Mesodermal cell (in vitro differentiated cells): ENCODE results near the gene ADCY9.
"Not testable (repeated sequence)": the region's sequence is repeated elsewhere in the genome, so short reads cannot be mapped to it uniquely, and the experiment has no call there.

Experiments
- H3K27ac ChIP-seq: 2 replicates; pipeline ENCODE4 v1.7.0; 2013; ENCODE audit warnings: mild to moderate bottlenecking, low read depth, low read length, moderate library complexity; ENCODE audit not compliant: severe bottlenecking
- H3K36me3 ChIP-seq: 2 replicates; pipeline ENCODE4 v1.7.1; 2013; ENCODE audit warnings: mild to moderate bottlenecking, low read length, moderate library complexity; ENCODE audit not compliant: control insufficient read depth, insufficient read depth
- H3K4me1 ChIP-seq: one replicate; pipeline ENCODE4 v1.7.1; 2013; ENCODE audit warnings: mild to moderate bottlenecking, low read length; ENCODE audit not compliant: insufficient read depth, control insufficient read depth, poor library complexity, severe bottlenecking
- H3K4me3 ChIP-seq: 2 replicates; pipeline ENCODE4 v1.7.0; 2013; ENCODE audit warnings: low read length, control low read depth, mild to moderate bottlenecking; ENCODE audit not compliant: insufficient read depth, poor library complexity, severe bottlenecking; ENCODE audit errors: extremely low read depth
- H3K9me3 ChIP-seq: 2 replicates; pipeline ENCODE4 v1.7.1; 2013; ENCODE audit warnings: mild to moderate bottlenecking, low read length, moderate library complexity; ENCODE audit not compliant: control insufficient read depth
- WGBS, 2 experiments: methylation state at CpG; one replicate each; pipeline ENCODE4 v1.1.5; 2013; ENCODE audit warnings: missing lambda C conversion rate in 2 of 2; ENCODE audit not compliant: insufficient coverage in 2 of 2; 5-methylcytosine and 5-hydroxymethylcytosine counted together

The ADCY9 gene

DNA sequence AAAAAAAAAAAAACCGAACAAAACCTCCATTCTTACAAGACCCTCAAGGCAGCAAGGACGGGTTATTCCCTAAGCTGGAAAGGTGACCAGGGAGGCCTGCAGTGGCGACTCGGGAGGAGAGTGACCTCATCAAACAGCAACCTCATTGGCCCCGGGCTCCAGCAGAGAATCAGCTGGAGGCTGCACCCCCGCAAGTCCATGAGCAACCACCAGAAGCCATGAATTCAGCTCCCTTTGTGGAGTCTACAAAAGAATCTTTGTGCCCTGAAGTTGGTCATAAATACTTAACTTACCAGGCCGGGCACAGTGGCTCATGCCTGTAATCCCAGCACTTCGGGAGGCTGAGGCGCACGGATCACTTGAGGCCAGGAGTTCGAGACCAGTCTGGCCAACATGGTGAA lies 154.8 kb downstream of the ADCY9 start:
- 60 to 71% methylated on average over 5 to 10 of the region's 11 CpGs for WGBS, 2 experiments
- Histone ChIP-seq H3K4me3 (no peak overlapping the region), H3K36me3 (peaks cover 8% of the 10 kb centered on the region), H3K9me3 (no peaks in the 10 kb centered on the region), H3K4me1 (peaks cover 10% of the 10 kb centered on the region), H3K27ac (no peak overlapping the region)

DNA sequence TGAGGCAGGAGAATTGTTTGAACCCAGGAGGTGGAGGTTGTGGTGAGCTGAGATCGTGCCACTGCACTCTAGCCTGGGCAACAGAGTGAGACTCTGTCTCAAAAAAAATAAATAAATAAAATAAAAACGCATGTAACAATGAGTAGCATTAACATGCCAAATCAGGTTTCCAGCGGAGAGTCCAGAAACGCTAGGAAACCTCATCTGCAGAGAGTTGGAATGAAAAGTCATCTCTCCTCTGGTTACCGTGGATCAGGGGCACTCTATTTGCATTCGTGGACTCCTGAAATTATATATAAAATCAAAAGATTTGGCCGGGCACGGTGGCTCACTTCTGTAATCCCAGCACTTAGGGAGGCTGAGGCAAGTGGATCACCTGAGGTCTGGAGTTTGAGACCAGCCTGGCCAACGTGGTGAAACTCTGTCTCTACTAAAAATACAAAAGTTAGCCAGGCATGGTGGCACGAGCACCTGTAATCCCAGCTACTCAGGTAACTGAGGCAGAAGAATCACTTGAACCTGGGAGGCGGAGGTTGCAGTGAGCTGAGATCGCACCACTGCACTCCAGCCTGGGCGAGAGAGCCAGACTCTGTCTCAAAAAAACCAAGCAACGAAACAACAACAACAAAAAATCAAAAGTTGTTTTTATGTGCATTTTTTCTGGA lies 156.2 kb downstream of the ADCY9 start:
- 85 to 91% methylated on average over 10 to 13 of the region's 14 CpGs for WGBS, 2 experiments
- not testable (repeated sequence) for H3K36me3 ChIP-seq, H3K9me3 ChIP-seq, H3K27ac ChIP-seq, H3K4me3 ChIP-seq
- peaks cover 10% of the 10 kb centered on the region for H3K4me1 ChIP-seq

DNA sequence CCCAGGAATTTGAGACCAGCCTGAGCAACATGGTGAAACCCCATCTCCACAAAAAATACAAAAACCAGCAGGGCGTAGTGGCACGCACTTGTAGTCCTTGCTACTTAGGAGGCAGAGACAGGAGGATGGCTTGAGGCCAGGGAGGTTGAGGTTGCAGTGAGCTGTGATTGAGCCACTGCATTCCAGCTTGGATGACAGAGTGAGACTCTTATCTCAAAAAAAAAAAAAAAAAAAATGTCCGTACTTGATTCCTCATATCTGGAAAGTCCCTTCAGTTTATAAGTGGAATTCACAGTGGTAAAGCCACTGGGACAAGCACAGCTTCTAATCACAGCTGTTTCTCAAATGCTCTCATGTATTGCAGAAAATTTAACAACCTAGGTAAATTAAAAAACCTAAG lies 157.1 kb downstream of the ADCY9 start:
- Histone ChIP-seq H3K27ac (no peak overlapping the region), H3K4me1 (peaks cover 10% of the 10 kb centered on the region), H3K36me3 (no peaks in the 10 kb centered on the region), H3K4me3 (no peak overlapping the region), H3K9me3 (no peaks in the 10 kb centered on the region)
- 86% methylated on average over 1 of the region's 3 CpGs; no CpG with 5 or more reads in 1 of the 2 experiments for WGBS, 2 experiments

DNA sequence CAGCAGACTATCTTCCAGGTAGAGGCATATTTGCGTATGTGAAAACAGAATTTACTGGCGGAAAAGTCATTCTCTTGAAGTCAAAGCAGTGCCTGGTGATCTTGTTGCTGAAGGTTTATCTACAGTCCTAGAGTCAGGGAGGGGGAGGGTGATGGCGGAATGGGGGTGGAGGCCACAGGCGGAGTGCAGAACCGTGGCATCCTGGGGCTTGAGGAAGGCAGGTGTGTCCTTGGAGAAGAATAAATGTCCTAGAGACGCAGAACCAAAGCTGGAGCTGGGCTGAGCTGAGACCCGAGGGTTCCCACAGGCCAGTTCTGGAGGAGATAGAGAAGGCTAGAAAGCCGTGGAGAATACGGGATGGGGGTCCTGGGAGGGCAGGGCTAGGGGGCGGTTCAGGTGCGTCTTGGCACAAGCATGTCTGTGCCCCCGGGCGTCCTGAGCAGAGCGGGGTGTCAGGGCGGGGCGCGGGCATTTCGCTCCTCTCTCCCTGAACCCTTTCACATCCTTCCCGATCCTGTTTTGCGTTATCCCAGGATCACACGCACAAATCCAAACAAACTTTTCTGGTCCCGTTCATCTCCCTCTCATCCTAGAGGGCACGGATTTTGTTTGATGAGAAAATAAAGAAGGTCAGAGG lies 158.8 kb downstream of the ADCY9 start:
- 84 to 91% methylated on average over 18 to 19 of the region's 23 CpGs for WGBS, 2 experiments
- Histone ChIP-seq H3K4me1 (peaks cover 2% of the 10 kb centered on the region), H3K27ac (no peak overlapping the region), H3K36me3 (no peaks in the 10 kb centered on the region), H3K4me3 (no peak overlapping the region), H3K9me3 (no peaks in the 10 kb centered on the region)

DNA sequence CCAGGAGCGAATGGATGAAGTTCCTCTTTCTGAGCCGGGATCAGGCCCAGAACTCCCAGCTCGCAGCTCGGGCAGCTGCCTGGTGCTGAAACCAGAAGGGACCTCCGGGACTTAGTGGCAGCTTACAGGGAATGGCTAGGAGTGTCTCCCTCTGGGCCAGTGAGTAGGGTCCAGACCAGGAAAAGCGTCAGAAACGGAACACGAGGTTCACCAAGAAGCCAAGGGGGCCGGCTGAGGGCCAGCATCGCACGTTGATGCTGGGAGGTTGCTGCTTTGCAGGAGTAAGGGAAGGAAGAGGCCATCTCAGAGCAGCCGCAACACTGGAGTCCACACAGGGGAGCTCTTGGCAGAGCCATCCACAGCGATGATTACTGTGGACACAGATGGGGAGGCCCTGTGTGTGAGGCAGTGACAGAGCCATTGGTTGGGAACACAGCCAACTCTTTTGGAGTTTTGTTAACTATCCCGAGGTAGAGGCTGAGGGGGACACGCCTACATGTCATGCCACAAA lies 161.8 kb downstream of the ADCY9 start:
- Histone ChIP-seq H3K36me3 (no peaks in the 10 kb centered on the region), H3K9me3 (no peaks in the 10 kb centered on the region), H3K4me1 (peaks cover under 1% of the 10 kb centered on the region), H3K4me3 (no peak overlapping the region), H3K27ac (no peak overlapping the region)
- WGBS, 2 experiments = 86 to 89% methylated on average over 15 of the region's 15 CpGs

DNA sequence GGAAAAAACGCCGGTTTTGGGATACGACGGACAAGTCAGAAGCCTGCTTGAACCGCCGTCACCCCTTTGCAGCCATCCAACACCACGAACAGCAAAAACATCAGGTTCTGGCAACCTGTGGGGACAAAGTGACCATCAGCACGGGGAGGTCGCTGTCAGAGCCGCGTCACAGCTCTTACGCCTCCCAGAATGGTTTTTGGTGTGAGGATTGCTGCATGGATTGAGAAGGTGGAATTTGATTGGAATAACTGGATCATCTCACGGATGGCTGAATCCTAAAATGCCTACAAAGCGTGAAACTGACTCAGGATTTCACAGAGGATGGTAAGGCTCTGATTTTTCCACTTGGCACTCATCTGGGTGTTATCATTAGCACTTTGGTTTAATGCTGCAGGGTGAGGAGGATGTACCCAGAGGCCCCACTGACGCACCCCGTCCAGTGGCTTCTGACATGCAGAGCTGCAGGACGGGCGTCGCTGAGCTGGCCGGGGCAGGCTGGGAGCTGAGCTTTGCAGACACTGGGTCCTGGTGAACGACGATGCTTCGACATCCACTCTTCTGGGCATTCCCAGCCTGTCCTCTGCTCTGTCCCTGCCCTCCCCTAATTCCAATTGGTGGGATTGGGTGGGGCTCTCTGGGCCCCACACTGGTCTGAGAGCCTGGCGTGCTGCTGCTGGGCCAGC lies 162.4 kb downstream of the ADCY9 start:
- H3K27ac ChIP-seq = no peak overlapping the region
- peaks cover 4% of the 10 kb centered on the region for H3K4me1 ChIP-seq
- no peaks in the 10 kb centered on the region for H3K36me3 ChIP-seq
- no peaks in the 10 kb centered on the region for H3K9me3 ChIP-seq
- WGBS, 2 experiments = 92 to 95% methylated on average over 15 to 24 of the region's 24 CpGs
- H3K4me3 ChIP-seq = no peak overlapping the region

DNA sequence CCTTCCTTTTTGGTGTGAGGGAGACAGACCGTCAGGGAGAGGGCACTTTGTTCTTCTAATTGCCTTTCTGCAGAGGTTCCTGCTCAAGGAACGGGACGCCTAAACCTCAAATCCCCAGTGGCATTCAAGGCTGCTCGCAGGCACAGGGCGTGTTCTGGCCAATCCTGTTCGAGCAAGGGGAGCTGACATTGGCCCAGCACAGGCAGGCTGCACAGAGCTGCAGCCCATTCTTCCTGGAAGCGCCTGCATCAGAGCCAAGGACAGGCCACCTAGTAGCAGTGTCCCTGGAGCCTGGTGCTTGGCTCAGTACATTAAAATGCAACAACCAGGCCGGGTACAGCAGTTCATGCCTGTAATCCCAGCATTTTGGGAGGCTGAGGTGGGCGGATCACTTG lies 163.5 kb downstream of the ADCY9 start:
- WGBS, 2 experiments = 68 to 76% methylated on average over 7 to 8 of the region's 9 CpGs
- H3K9me3 ChIP-seq = no peaks in the 10 kb centered on the region
- H3K4me1 ChIP-seq = peaks cover 4% of the 10 kb centered on the region
- no peak overlapping the region for H3K4me3 ChIP-seq
- H3K27ac ChIP-seq = no peak overlapping the region
- H3K36me3 ChIP-seq = no peaks in the 10 kb centered on the region

DNA sequence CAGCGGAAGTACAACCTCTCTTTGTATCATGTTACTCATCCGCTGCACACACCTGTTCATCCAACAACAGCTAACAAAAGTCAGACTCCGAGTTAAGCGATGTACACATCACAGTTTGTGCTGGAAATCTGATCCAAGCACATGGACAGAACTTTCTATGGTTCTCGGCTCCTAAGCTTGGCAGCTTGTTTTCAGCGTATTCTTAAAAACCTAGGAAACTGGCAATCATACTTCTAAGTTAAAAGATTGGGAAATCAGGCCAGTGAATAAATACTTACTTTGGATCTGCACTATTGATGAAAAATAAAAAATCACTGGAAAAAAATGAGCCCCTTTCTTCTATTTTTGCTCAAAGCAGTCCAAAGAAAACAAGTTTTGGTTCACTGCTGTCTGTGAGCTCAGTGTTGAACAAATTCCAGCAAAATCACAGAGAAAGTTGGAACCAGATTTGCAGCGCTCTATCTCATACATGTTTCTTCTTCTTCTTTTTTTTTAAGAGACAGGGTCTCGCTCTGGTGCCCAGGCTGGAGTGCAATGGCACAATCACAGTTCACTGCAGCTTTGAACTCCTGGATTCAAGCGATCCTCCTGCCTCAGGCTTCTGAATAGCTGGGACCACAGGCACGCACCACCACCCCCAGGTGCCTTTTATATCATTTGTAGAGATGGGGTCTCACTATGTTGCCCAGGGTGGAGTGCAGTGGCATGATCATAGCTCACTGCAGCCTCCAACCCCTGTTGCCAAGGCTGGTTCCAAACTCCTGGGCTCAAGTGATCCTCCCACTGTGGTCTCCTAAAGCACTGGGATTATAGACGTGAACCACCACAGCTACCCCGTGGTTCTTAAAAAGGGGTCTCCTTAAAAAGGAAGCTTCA lies 164.1 kb downstream of the ADCY9 start:
- H3K4me3 ChIP-seq = no peak overlapping the region
- no peaks in the 10 kb centered on the region for H3K36me3 ChIP-seq
- H3K27ac ChIP-seq = no peak overlapping the region
- no peaks in the 10 kb centered on the region for H3K9me3 ChIP-seq
- WGBS, 2 experiments = 92 to 93% methylated on average over 10 to 11 of the region's 12 CpGs
- H3K4me1 ChIP-seq = peaks cover 4% of the 10 kb centered on the region

DNA sequence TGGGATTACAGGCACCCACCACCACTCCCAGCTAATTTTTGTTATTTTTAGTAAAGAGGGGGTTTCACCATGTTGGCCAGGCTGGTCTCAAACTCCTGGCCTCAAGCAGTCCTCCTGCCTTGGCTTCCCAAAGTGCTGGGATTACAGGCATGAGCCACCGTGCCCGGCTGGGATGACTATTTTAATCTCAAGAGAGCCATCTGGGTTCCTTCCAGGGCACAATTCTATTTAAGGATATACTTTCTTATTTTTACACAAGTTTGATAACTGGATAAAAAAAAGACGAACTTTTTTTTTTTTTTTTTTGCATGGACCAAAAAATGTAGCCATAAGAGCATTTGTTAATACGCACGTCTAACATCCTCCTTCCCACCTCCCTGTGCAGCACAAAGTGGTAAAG lies 164.9 kb downstream of the ADCY9 start:
- not testable (repeated sequence) for H3K36me3 ChIP-seq, H3K27ac ChIP-seq, H3K4me3 ChIP-seq, H3K9me3 ChIP-seq, H3K4me1 ChIP-seq
- WGBS, 2 experiments = 85 to 100% methylated on average over 2 to 4 of the region's 5 CpGs
